OCI-LY3 (cell line): ENCODE results near the gene PAK2.

ENCODE experiments used
- EZH2phosphoT487 ChIP-seq: fragments of 200-600 bp; shearing (Covaris generic); IDR thresholded peaks from 2 replicates; pipeline ENCODE4 v1.6.1; 2018; ENCODE audit warnings: antibody characterized with exemption, mixed run types, low read depth
- TF ChIP-seq, protein P1 (sequence below): fragments of 200-600, 300-600 bp; sonication (generic); IDR thresholded peaks from 2 replicates; pipeline ENCODE4 v1.5.1; 2014; ENCODE audit warnings: antibody characterized with exemption, low read length, low read depth

DNA sequence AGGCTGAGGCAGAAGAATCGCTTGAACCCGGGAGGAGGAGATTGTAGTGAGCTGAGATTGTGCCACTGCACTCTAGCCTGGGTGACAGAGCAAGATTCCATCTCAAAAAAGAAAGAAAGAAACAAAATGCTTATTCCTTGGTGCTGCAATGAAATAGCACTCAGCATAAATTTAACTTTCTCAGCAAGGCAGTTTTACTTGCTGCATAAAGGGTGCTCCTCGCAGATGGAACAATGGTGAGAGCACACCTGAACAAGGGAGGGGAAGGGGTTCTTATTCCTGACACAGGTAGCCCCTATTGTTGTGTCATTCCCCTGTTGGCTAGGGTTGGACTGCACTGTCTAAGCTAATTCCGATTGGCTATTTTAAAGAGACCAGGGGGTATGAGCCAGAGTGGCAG, 17.1 kb downstream of the PAK2 start:
- TF ChIP-seq, protein P1, sequence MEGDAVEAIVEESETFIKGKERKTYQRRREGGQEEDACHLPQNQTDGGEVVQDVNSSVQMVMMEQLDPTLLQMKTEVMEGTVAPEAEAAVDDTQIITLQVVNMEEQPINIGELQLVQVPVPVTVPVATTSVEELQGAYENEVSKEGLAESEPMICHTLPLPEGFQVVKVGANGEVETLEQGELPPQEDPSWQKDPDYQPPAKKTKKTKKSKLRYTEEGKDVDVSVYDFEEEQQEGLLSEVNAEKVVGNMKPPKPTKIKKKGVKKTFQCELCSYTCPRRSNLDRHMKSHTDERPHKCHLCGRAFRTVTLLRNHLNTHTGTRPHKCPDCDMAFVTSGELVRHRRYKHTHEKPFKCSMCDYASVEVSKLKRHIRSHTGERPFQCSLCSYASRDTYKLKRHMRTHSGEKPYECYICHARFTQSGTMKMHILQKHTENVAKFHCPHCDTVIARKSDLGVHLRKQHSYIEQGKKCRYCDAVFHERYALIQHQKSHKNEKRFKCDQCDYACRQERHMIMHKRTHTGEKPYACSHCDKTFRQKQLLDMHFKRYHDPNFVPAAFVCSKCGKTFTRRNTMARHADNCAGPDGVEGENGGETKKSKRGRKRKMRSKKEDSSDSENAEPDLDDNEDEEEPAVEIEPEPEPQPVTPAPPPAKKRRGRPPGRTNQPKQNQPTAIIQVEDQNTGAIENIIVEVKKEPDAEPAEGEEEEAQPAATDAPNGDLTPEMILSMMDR, result no peak
- TF ChIP-seq EZH2phosphoT487, result no peak
